Measurements from ENCODE around the gene KIF19.
"Not testable (repeated sequence)": the region's sequence is repeated elsewhere in the genome, so short reads cannot be mapped to it uniquely, and the experiment has no call there.

Gene KIF19

DNA sequence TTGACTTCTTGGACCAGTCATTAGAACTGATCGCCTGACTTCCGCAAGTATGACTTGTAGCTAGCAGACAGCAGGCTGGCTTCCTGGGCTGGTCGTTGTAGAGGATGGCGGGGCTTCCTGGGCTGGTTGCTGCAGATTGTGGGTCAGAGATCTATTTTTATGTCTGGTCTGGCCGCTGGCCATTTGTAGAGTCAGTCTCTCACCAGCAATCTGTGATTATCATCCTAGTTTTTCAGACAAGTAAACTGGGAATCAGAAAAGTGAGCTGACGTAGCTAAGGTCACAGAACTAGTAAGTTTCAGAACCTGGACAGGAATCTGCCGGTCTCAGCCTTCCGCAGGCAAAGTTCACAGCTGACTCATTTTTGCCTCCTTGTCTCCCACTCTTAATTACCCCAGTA is 60.4 kb downstream of the KIF19 start:
- in situ Hi-C loops (cut with MboI; ENCODE audit: low sequenced_read_pairs) = no loop called here

DNA sequence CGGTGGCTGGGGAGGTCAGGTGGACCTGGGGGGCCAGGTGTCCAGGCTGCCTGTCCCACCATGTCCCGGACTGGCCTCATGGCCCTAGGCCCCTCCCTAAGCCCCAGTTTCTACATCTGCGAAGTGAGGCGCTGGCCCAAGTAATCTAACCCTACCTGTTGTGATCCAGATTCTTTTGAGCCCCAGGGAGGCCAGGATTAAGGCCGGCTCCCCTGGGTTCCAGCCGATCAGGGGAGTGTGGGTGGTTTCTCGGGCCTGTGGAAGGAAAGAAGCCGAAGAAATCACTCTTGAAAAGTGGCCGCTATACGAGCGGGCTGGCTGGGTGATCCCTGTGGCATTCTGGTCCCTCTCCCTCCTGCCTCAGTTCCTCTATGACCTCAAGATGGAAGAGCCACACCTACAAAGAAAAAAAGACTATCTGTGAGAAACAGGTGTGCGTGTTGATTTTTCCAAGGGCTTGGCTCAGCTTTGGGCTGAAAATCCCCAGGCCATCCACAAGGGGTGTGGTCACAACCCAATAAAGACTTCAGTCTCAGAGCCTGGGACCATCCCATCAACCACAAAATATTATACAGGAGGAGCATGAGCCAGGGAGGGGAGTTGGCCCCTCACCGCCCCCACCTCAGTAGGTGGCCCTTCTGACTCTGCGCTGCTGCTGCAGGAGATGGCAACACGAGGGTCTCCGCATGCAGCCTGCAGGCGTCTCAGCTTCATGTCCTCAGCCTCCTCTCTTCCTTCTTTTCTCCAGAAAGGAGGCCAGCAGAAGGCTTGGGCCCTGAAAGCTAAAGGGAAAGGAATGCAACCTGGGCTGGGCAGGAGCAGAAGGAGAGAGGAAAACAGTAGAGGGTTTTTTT is 61.6 kb downstream of the KIF19 start:
- in situ Hi-C loops (cut with MboI; ENCODE audit: low sequenced_read_pairs) = no loop called here

DNA sequence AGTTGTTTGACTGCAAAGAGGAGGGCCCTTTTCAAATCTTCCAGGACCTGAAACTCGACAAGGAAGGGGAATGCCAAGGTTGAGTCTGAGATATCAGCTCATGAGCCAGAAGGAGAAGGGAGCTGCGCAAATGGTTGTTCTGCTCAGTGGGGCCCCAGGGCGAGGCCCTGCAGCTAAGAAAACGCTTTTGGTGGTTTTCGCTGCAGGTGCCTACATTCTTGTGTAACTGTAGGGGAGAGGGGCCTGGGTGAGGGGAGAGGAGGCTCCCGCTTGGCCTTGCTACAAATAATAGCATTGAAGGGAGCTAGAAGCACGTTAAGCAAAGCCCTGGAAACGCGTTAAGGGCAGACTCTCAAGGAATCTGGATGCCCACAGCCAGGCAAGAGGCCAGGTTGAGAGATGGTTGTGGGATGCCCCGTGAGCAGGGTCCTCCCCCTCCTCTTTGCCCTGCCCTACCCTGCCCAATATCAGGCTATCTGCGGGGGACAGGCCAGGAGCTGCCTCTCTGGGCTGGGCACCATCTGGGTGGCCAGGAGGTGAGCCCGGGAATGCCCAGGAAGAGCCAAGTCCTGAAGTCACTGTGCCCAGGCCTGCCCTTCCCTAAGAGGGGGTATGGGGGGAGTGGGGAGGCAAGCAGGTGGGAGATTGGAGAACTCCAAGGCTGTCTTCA is 63.2 kb downstream of the KIF19 start:
- in situ Hi-C loops (cut with MboI; ENCODE audit: low sequenced_read_pairs) = no loop called here

DNA sequence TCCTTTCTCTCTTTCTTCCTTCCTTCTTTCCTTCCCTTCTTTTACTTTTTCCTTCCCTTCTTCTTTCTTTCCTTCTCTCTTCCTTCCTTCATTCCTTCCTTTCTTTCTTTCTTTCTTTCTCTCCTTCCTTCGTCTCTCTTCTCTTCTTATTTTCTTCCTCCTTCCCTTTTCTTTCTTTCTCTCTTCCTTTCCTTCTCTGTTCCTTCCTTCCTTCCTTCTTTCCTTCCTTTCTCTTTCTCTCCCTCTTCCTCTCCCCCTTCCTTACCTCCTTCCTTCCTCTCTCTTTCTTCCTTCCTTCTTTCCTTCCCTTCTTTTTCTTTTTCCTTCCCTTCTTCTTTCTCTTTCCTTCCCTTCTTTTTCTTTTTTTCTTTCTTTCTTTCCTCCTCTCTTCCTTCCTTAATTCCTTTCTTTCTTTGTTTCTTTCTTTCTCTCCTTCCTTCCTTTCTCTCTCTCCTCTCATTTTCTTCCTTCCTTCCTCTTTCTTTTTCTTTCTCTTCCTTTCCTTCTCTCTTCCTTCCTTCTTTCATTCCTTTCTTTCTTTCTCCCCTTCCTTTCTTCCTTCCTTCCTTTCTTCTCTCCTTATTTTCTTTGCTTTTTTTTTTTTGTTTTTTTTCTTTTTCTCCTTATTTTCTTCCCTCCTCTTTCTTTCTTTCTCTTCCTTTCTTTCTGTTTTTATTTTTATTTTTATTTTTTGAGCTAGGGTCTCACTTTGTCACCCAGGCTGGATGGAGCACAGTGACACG is 64.1 kb downstream of the KIF19 start:
- in situ Hi-C loops (cut with MboI; ENCODE audit: low sequenced_read_pairs) = no loop called here

DNA sequence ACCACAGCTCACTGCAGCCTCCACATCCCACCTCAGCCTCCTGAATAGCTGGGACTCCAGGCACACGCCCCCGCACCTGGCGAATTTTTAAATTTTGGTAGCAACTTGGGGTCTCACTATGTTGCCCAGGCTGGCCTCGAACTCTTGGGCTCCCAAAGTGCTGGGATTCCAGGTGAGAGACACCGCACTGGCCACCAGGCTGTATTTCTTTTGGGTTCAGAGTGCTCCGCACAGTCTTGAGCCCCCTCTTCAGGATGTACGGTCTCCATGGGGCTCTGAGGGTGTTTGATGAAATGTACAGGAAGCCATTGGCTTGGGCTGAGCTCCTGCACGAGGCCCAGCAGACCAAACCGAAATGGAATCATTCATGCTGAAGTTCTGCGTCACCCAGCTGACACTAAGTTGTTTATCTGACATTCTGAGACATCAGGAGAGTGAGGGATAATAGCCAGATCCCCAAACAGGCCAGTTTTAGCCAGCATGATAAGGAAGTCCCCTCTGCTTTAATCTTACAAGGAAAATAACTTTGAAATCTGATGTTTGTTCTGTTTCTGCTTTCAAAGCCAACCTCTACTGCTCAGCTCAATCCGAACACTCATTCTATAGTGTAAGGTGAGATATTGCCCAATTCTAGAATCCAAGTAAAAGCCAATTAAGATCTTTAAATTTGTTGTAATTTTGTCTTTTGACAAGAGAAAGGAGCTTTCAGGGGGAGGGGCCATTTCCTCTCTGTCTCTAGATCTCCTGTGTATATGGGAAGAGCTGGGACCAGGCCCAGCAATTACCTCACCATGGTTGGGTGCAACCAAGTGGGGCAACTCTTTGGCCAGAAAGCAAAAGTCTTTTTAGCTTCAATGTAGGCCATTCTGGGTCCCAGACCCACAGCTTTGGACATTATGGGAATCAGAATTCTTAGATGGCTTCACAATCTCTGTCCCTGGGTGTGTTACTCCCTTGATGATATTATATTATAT is 64.9 kb downstream of the KIF19 start:
- in situ Hi-C loops (cut with MboI; ENCODE audit: low sequenced_read_pairs) = no loop called here

DNA sequence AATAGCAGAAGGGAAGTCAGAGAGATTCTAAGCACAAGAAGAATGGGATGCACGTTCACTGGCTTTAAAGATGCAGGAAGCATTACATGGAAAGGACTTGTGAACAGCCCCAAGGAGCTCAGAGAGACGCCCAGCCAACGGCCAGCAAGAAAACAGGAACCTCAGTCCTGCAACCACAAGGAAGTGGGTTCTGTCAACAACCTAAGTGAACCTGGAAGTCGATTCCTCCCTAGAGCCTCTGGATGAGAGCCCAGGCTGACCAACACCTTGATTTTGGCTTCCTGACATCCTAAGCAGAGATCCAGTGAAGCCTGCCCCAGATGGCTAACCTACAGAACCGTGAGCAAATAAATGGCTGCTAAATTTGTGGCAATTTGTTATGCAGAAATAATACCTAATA is 65.7 kb downstream of the KIF19 start:
- in situ Hi-C loops (cut with MboI; ENCODE audit: low sequenced_read_pairs) = no loop called here

DNA sequence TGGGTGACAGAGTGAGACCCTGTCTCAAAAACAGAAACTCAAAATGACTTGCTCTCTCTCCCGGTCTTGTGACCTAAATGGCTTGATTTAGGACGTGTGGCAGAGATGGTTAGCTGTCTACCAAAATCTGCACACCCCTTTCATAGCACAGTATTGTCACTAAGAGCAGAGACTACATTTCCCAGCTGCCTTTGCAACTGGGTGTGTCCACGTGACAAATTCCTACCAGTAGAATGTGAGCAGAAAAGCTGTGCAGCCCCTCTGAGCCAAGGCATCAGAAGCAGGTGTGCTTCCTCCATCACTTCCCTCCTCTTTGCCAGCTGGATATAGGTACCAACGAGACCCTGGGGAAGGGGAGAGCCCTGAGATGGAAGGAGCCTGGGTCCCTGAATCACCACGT is 66.8 kb downstream of the KIF19 start:
- in situ Hi-C loops (cut with MboI; ENCODE audit: low sequenced_read_pairs) = no loop called here

DNA sequence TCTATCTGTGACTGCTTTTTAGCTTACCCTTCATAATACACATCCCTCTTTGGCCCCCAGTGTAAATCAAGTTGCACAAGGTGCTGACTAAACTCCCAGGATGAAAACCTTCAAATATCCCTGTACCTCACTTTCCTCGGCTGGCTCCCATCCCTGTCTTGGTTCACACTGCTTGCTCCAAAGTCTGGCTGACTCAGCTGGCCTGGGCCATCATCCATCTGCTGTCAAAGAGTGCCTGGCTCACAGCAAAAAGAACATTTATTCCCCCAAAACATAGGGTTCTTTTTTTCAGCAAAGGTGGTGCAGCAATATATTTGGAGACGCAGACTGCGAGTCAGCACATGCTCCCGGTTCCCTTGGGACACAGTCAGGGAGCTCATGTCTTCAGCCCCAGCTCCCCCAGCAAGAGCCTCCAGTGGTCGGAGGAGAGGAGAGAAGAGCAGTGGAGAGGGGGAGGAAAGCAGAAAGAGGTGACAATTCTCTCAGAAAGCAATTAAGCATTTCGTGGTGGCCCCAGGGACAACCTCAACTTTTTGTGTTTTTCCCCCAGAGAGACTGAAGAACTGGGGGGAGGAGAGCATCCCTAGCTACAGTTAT is 67.4 kb downstream of the KIF19 start:
- in situ Hi-C loops (cut with MboI; ENCODE audit: low sequenced_read_pairs) = no loop called here

DNA sequence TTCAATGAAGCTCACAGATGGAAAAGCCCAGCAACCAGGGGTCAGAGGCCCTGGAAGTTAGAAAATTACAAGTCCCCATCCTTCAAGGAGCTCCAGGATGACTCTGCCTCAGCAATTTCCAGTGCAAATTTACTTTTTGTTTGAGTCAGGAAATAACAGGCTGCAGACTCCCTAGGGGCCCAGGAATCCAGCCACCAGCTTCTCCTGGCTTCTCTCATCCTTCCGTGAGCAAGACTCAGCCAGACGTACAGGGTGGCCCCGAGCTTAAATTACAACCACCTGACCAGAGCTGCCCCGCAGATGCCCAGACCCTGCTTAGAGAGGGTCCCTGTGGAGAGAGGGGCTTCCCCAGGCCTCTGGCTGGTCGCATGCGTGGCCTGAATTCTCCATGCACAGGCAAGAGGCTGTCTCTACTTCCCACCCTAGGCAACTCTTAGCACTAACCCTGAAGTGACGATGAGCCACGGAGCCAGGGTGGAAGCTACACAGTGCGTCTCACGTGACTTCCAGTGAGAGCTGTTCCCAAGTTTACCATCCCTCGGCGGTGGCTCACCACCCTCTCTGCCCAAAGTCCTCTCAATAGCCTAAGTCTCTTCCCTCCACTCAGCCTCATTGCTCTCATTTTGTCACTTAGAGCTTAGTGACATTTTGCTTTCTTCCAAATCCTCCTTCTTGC is 68.4 kb downstream of the KIF19 start:
- in situ Hi-C loops (cut with MboI; ENCODE audit: low sequenced_read_pairs) = no loop called here

DNA sequence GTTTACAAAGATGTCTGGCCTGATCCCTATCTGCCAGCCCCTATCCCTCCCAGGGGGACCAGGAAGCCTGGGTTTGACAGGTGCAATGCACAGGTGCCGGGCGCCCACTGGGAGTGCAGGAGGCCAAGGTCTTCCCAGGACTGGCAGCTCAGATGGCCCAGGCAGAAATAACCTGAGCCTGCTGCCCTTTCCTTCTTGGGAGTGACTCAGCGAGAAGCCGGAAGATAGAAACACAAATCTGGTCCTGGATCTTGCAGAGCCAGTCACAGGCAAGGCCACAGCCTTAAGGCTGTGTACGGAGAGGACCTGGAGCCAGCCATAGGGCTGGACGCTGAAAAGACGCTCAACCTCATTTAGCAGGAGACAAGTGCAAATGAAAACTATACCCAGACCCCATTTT is 69.0 kb downstream of the KIF19 start:
- in situ Hi-C loops (cut with MboI; ENCODE audit: low sequenced_read_pairs) = no loop called here

DNA sequence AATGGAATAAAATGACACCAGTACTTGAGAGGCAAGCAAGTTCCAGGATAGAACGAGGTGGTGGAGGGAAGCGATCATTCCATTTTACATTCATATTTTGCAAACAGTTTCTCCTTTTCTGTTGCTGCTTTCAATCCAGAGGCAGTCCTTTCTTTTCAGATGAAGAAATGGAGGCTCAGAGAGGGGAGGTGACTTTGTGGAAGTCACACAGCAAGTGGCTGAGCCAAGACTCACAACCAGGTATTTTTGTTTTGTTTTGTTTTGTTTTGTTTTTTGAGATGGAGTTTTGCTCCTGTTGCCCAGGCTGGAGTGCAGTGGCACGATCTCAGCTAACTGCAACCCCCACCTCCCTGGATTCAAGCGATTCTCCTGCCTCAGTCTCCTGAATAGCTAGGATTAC is 70.5 kb downstream of the KIF19 start:
- in situ Hi-C loops (cut with MboI; ENCODE audit: low sequenced_read_pairs) = no loop called here

DNA sequence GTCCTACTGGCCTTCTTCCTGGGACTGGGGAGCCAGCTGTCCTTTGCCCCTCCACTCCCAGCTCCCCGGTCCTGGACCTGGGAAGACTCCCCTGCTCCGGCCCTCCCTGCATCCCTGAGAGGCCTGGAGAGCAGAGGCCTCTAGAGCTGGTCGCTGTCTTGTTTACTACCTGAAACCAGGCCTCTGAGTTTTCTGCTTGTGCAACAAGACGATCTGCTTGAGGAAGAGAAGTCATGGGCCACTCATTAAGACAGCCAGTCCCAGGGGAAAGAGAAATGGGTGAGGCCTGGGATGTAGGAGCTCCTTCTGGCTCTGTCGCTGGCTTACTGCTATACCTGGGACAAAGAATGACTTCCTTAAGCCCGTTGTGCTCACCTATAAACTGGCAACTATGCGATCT is 76.0 kb downstream of the KIF19 start:
- in situ Hi-C loops (cut with MboI; ENCODE audit: low sequenced_read_pairs) = no loop called here

DNA sequence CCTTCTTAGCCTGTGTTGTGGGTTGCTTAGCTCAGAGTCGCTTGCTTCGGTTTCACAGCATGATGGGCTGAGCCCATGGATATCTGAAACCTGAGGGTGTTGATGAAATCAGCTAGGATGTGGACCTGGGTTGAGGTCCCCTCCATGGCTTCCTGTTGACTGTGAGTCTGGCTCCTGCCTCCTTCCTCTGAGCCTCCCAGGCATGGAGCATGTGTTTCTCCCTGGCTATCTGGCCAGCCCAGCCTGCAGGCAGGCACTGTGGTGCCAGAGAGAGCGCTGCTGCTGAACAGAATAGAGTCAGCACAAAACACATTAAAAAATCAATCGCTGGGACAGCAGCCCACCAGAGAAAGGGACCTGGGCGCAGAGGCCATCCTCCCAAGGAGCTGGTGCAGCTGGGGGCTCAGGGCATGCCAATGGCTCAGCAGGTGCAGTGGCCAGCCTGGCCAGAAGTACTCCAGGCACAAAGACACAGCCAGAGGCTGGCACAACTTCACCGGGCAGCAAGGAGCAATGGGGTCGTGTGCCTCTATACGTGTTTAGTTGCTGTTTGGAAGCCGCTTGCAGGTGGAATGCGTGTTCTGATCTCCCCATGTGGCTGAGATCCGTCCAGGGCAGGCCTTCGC is 77.6 kb downstream of the KIF19 start:
- in situ Hi-C loops (cut with MboI; ENCODE audit: low sequenced_read_pairs) = no loop called here

DNA sequence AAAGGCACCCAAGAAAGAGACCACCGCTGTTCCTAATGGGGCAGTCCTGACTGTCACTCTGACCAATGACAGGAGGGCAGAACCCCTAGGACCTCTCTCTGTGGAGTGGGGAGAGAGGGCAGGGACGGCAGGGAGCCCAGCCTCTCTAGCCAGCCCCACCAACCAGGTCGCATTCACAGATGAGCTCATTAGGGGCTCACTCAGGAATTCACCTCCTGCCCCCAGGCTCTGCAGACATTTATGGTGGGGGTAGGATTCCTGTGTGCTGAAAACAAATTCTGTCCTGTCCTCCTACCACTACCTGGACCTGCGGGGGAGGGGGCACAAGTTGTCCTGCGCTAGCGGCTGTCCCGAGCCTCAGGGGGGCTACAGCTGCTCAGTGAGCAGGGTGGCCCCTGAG is 78.2 kb downstream of the KIF19 start:
- in situ Hi-C loops (cut with MboI; ENCODE audit: low sequenced_read_pairs) = no loop called here

DNA sequence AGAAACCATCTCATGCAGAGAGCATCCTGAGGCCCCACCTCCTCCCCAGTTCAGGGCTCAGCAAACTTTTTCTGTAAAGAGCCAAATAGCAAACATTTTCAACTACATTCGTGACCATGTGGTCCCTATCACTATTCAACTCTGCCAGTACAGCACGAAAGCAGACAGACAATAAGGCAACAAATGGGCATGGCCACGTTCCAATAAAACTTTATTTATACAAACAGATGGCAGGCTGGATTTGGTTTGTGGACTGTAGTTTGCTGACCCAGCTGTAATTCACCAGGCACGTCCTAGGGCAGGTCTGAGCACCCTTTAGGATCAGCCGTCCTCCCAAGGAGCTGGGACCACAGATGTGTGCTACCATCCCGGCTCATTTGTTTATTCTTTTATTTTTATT is 78.8 kb downstream of the KIF19 start:
- in situ Hi-C loops (cut with MboI; ENCODE audit: low sequenced_read_pairs) = no loop called here

DNA sequence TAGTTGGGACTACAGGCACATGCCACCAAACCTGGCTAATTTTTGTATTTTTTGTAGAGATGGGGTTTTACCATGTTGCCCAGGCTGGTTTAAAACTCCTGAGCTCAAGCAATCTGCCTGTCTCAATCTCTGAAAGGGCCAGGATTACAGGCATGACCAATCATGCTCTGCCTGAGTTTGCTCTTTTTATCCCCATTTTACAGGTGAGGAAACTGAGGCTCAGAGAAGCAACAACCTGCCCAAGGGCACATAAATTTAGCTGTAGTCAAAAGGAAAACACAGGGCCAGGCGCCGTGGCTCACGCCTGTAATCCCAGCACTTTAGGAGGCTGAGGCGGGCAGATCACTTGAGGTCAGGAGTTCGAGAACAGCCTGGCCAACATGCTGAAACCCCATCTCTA is 79.3 kb downstream of the KIF19 start:
- in situ Hi-C loops (cut with MboI; ENCODE audit: low sequenced_read_pairs) = not testable (repeated sequence)

Data from hTERT RPE-1 (cell line).